Left colon (tissue), 2 donors: ENCODE data around the gene CD177. TPM values are rescaled to one million over a fixed set of nuclear protein-coding genes. Genes with fewer than 3 reads are reported as not detected.
A peak's percentile ranks its signal among the peaks of the same experiment; 100 is the strongest.
"Not testable (repeated sequence)": the region's sequence is repeated elsewhere in the genome, so short reads cannot be mapped to it uniquely, and the experiment has no call there.

Experiments used
- ATAC-seq: fragments of 200-7000 bp; cut with Tn5 transposase; one replicate; pipeline ENCODE4 v1.9.1; 2020; ENCODE audit warnings: mild to moderate bottlenecking, moderate library complexity
- DNase-seq, 2 donors: peaks; one replicate each; pipeline ENCODE4 v3.0.0-alpha.2; 2020
- intact Hi-C, 2 donors: fragments of 100-400 bp; cut with DNase I in 1 of 2; cut with micrococcal nuclease in 1 of 2; formaldehyde crosslinking; loops; one replicate each; pipeline versions ENCODE4 v1.11.2 to v1.14.0; 2022; cut with DNase I, micrococcal nuclease
- total RNA-seq, 2 donors: library from RNA; stranded (reverse); fragmentation: NEBNext Ultra II Directional; extraction: Animal tissue kit (Norgen Biotek cat#: 25700); gene quantifications; one replicate each; pipeline ENCODE4 v1.2.1, GENCODE V29; 2021
- donor health status: DM: no; HTN: no; CAD: no.
- donor health status: DM: yes; HTN: yes; CAD: no.

Gene CD177
- total RNA-seq, 2 donors from 2014 or later: 376 to 475 TPM

- intact Hi-C loops: no loop called here
- ATAC-seq (no peak), DNase-seq (no peak)
Observed at GRCh38 chr19:43367822-43368221, 14.3 kb downstream of the CD177 start.

- intact Hi-C loops, DNase-seq: not testable (repeated sequence)
- peak; percentile 18 for ATAC-seq
Observed at GRCh38 chr19:43368897-43369296, 15.4 kb downstream of the CD177 start.

- DNase-seq: no peak
- ATAC-seq: no peak
- intact Hi-C loops: no loop called here
Observed at GRCh38 chr19:43371909-43372308, 18.4 kb downstream of the CD177 start.

GRCh38 chr19:43372462-43372861, 19.0 kb downstream of the CD177 start:
- ATAC-seq: no peak
- intact Hi-C loops: no loop called here

GRCh38 chr19:43377624-43378023, 24.1 kb downstream of the CD177 start:
- ATAC-seq, intact Hi-C loops, DNase-seq: not testable (repeated sequence)

More at GRCh38 chr19:43372462-43372861, 19.0 kb downstream of the CD177 start:
- DNase-seq: no peak

- no peak for DNase-seq
Observed at GRCh38 chr19:43380008-43380407, 26.5 kb downstream of the CD177 start.

GRCh38 chr19:43380771-43381386, 27.4 kb downstream of the CD177 start:
- intact Hi-C loops: no loop called here
- DNase-seq: no peak
- no peak for ATAC-seq

More at GRCh38 chr19:43380008-43380407, 26.5 kb downstream of the CD177 start:
- intact Hi-C loops: no loop called here
- ATAC-seq: no peak

- peak; percentile 84 for ATAC-seq
- intact Hi-C loops, DNase-seq: not testable (repeated sequence)
Observed at GRCh38 chr19:43382586-43383216, 29.2 kb downstream of the CD177 start.

- DNase-seq, intact Hi-C loops: not testable (repeated sequence)
- peak; percentile 85 for ATAC-seq
Observed at GRCh38 chr19:43383254-43383653, 29.8 kb downstream of the CD177 start.

- DNase-seq, intact Hi-C loops, ATAC-seq: not testable (repeated sequence)
Observed at GRCh38 chr19:43383759-43384158, 30.3 kb downstream of the CD177 start.

- ATAC-seq, intact Hi-C loops, DNase-seq: not testable (repeated sequence)
Observed at GRCh38 chr19:43390903-43391551, 37.5 kb downstream of the CD177 start.

GRCh38 chr19:43391552-43391935, 38.1 kb downstream of the CD177 start:
- intact Hi-C loops, ATAC-seq, DNase-seq: not testable (repeated sequence)

GRCh38 chr19:43393501-43393900, 40.0 kb downstream of the CD177 start:
- ATAC-seq: peak; percentile 47
- DNase-seq, intact Hi-C loops: not testable (repeated sequence)

GRCh38 chr19:43395561-43395960, 42.1 kb downstream of the CD177 start:
- intact Hi-C loops: no loop called here
- peak; percentile 62 to 77 for DNase-seq

GRCh38 chr19:43406297-43406696, 52.8 kb downstream of the CD177 start:
- ATAC-seq (no peak), DNase-seq (no peak)

More at GRCh38 chr19:43395561-43395960, 42.1 kb downstream of the CD177 start:
- ATAC-seq: peak; percentile 93

GRCh38 chr19:43407416-43408005, 54.0 kb downstream of the CD177 start:
- ATAC-seq (no peak), DNase-seq (no peak)
- intact Hi-C loops: no loop called here

More at GRCh38 chr19:43406297-43406696, 52.8 kb downstream of the CD177 start:
- intact Hi-C loops: no loop called here

- no peak for DNase-seq
Observed at GRCh38 chr19:43408043-43408442, 54.6 kb downstream of the CD177 start.

GRCh38 chr19:43409415-43409814, 55.9 kb downstream of the CD177 start:
- intact Hi-C loops: no loop called here
- DNase-seq (no peak), ATAC-seq (no peak)

More at GRCh38 chr19:43408043-43408442, 54.6 kb downstream of the CD177 start:
- no peak for ATAC-seq
- intact Hi-C loops: no loop called here

GRCh38 chr19:43412441-43412840, 59.0 kb downstream of the CD177 start:
- ATAC-seq: no peak
- intact Hi-C loops: no loop called here
- no peak for DNase-seq
